SK-N-SH treated with all-trans-retinoic acid at 6 μM for 48 hours (cell line): ENCODE measurements around the gene PSTK.

ENCODE experiments used
- ARNTL ChIP-seq: fragments of 450-650 bp; formaldehyde crosslinking; IDR thresholded peaks from 2 replicates; pipeline ENCODE4 v1.5.0; 2020; ENCODE audit warnings: low read depth, mild to moderate bottlenecking, moderate library complexity, borderline replicate concordance
- BACH2 ChIP-seq: fragments of 250-450 bp; sonication (Bioruptor Pico); IDR thresholded peaks from 2 replicates; pipeline ENCODE4 v1.9.0; 2021; ENCODE audit warnings: mild to moderate bottlenecking, borderline replicate concordance
- CSDC2 ChIP-seq: fragments of 250-450 bp; sonication (Bioruptor Pico); IDR thresholded peaks from 2 replicates; pipeline ENCODE4 v1.5.0; 2020; ENCODE audit warnings: mild to moderate bottlenecking, moderate library complexity
- GLIS3 ChIP-seq: fragments of 250-450 bp; sonication (Bioruptor Pico); IDR thresholded peaks from 2 replicates; pipeline ENCODE4 v1.5.0; 2020; ENCODE audit warnings: mild to moderate bottlenecking, moderate library complexity
- RARB ChIP-seq: fragments of 250-450 bp; sonication (Bioruptor Pico); IDR thresholded peaks from 2 replicates; pipeline ENCODE4 v1.8.0; 2021; ENCODE audit warnings: mild to moderate bottlenecking, moderate library complexity
- TCF4 ChIP-seq: fragments of 250-450 bp; sonication (Bioruptor Pico); IDR thresholded peaks from 2 replicates; pipeline ENCODE4 v1.8.0; 2021; ENCODE audit warnings: mild to moderate bottlenecking, moderate library complexity, borderline replicate concordance
- TSHZ2 ChIP-seq: fragments of 250-450 bp; sonication (Bioruptor Pico); IDR thresholded peaks from 2 replicates; pipeline ENCODE4 v1.5.0; 2020; ENCODE audit warnings: mild to moderate bottlenecking, moderate library complexity
- ZFP3 ChIP-seq: fragments of 250-450 bp; sonication (Bioruptor Pico); IDR thresholded peaks from 2 replicates; pipeline ENCODE4 v1.5.0; 2020; ENCODE audit warnings: mild to moderate bottlenecking, moderate library complexity
- ZFP30 ChIP-seq: fragments of 450-650 bp; formaldehyde crosslinking; IDR thresholded peaks from 2 replicates; pipeline ENCODE4 v1.5.0; 2022; ENCODE audit warnings: mild to moderate bottlenecking, moderate library complexity
- ZNF565 ChIP-seq: fragments of 450-650 bp; formaldehyde crosslinking; conservative IDR thresholded peaks from 2 replicates; pipeline ENCODE4 v1.5.0; 2020; ENCODE audit warnings: low read depth, mild to moderate bottlenecking, moderate library complexity
- TF ChIP-seq, protein P1 (sequence below): fragments of 250-450 bp; sonication (Bioruptor Pico); IDR thresholded peaks from 2 replicates; pipeline ENCODE4 v1.8.0; 2020; ENCODE audit warnings: mild to moderate bottlenecking, moderate library complexity, borderline replicate concordance
- TF ChIP-seq, protein P2 (sequence below): fragments of 250-450 bp; sonication (Bioruptor Pico); IDR thresholded peaks from 2 replicates; pipeline ENCODE4 v1.5.1; 2020; ENCODE audit warnings: low read depth, mild to moderate bottlenecking, moderate library complexity

- TF ChIP-seq ZFP30 (CRISPR knock-in tag) (no peak), CSDC2 (CRISPR knock-in tag) (no peak), RARB (CRISPR knock-in tag) (no peak), ARNTL (CRISPR knock-in tag) (no peak), TCF4 (CRISPR knock-in tag) (no peak), BACH2 (CRISPR knock-in tag) (no peak), TSHZ2 (no peak), ZFP3 (CRISPR knock-in tag) (no peak), GLIS3 (no peak), ZNF565 (CRISPR knock-in tag) (no peak)
- TF ChIP-seq, protein P1, sequence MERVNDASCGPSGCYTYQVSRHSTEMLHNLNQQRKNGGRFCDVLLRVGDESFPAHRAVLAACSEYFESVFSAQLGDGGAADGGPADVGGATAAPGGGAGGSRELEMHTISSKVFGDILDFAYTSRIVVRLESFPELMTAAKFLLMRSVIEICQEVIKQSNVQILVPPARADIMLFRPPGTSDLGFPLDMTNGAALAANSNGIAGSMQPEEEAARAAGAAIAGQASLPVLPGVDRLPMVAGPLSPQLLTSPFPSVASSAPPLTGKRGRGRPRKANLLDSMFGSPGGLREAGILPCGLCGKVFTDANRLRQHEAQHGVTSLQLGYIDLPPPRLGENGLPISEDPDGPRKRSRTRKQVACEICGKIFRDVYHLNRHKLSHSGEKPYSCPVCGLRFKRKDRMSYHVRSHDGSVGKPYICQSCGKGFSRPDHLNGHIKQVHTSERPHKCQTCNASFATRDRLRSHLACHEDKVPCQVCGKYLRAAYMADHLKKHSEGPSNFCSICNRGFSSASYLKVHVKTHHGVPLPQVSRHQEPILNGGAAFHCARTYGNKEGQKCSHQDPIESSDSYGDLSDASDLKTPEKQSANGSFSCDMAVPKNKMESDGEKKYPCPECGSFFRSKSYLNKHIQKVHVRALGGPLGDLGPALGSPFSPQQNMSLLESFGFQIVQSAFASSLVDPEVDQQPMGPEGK, result no peak
- TF ChIP-seq, protein P2, sequence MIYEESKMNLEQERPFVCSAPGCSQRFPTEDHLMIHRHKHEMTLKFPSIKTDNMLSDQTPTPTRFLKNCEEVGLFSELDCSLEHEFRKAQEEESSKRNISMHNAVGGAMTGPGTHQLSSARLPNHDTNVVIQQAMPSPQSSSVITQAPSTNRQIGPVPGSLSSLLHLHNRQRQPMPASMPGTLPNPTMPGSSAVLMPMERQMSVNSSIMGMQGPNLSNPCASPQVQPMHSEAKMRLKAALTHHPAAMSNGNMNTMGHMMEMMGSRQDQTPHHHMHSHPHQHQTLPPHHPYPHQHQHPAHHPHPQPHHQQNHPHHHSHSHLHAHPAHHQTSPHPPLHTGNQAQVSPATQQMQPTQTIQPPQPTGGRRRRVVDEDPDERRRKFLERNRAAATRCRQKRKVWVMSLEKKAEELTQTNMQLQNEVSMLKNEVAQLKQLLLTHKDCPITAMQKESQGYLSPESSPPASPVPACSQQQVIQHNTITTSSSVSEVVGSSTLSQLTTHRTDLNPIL, result no peak
These were observed 24.1 kb downstream of the PSTK start for GRCh38 chr10:123004298-123004697.
